ENCODE data around the gene GSDME.

GRCh38 chr7:24714676-24715010 is 42.6 kb downstream of the GSDME start:
- TF ChIP-seq CHD2 (IDR thresholded peaks at IDR 0.05; ENCODE audit: low read length, partially characterized antibody): no peak
- no peak for TF ChIP-seq ZBTB33 (IDR thresholded peaks at IDR 0.05; ENCODE audit: borderline replicate concordance, low read depth)
- no peak for TF ChIP-seq CTCF (IDR thresholded peaks at IDR 0.05)
- no peak for TF ChIP-seq FOXM1 (IDR thresholded peaks at IDR 0.05; ENCODE audit: low read depth)
- no peak for TF ChIP-seq YY1 (IDR thresholded peaks at IDR 0.05; ENCODE audit: low read depth)
